PC-9 (cell line): ENCODE measurements around the gene IL1RL1. TPM values are rescaled to one million over a fixed set of nuclear protein-coding genes. Genes with fewer than 3 reads are reported as not detected.

Source experiments
- BruUV-seq: library from RNA; stranded (reverse); fragments of 400-500 nt; replicated peaks from 2 replicates; lab custom pipeline; 2021; lab: Mats Ljungman, UMichigan
- CTCF ChIA-PET: fragments of 300-600 bp; sonication (Branson Sonifier 250); formaldehyde crosslinking; loops from one replicate; lab custom pipeline; 2022; ENCODE audit warnings: antibody characterized with exemption; lab: Charles Lee
- POLR2A ChIA-PET: fragments of 300-600 bp; sonication (Branson Sonifier 250); formaldehyde crosslinking; loops from one replicate; lab custom pipeline; 2022; ENCODE audit warnings: antibody characterized with exemption; ENCODE audit not compliant: unreplicated experiment; lab: Charles Lee
- DNase-seq, 2 experiments: peaks; one replicate each; pipeline versions ENCODE4 v3.0.0 to v3.0.0-alpha.2; 2015 to 2022; ENCODE audit warnings: mixed read lengths in 1 of 2
- H2AFZ ChIP-seq: fragments of 200-600 bp; sonication (generic); 2 replicates; pipeline ENCODE4 v1.8.1; 2017; ENCODE audit warnings: antibody characterized with exemption
- H3F3A ChIP-seq: fragments of 200-600 bp; sonication (generic); 2 replicates; pipeline ENCODE4 v1.8.1; 2017; ENCODE audit warnings: antibody characterized with exemption, mild to moderate bottlenecking, low read depth; ENCODE audit not compliant: insufficient read depth
- H3K27ac ChIP-seq: fragments of 200-600 bp; sonication (generic); 2 replicates; pipeline ENCODE4 v1.6.1; 2016; ENCODE audit warnings: mixed run types
- H3K27me3 ChIP-seq: fragments of 200-600 bp; sonication (generic); 2 replicates; pipeline ENCODE4 v1.6.1; 2016; ENCODE audit warnings: low read depth, mixed run types; ENCODE audit not compliant: insufficient read depth
- H3K36me3 ChIP-seq: fragments of 200-600 bp; sonication (generic); 2 replicates; pipeline ENCODE4 v1.6.1; 2016; ENCODE audit warnings: low read depth, mixed run types
- H3K4me1 ChIP-seq: fragments of 200-600 bp; sonication (generic); replicated peaks from 2 replicates; pipeline ENCODE4 v1.6.1; 2016; ENCODE audit warnings: mixed run types; ENCODE audit not compliant: insufficient read depth
- H3K4me2 ChIP-seq: fragments of 200-600 bp; sonication (generic); 2 replicates; pipeline ENCODE4 v1.6.1; 2017; ENCODE audit warnings: mixed run types
- H3K4me3 ChIP-seq: fragments of 200-600 bp; sonication (generic); 2 replicates; pipeline ENCODE4 v1.6.1; 2016; ENCODE audit warnings: mixed run types
- H3K79me2 ChIP-seq: fragments of 200-600 bp; sonication (generic); 2 replicates; pipeline ENCODE4 v1.6.1; 2017; ENCODE audit warnings: low read depth, mixed run types
- H3K9me2 ChIP-seq: fragments of 200-600 bp; sonication (generic); 2 replicates; pipeline ENCODE4 v1.8.1; 2017; ENCODE audit warnings: mild to moderate bottlenecking; ENCODE audit not compliant: insufficient read depth
- H3K9me3 ChIP-seq: fragments of 200-600 bp; sonication (generic); 2 replicates; pipeline ENCODE4 v1.8.1; 2016; ENCODE audit warnings: low read depth; ENCODE audit not compliant: insufficient read depth
- H4K20me1 ChIP-seq: fragments of 200-600 bp; sonication (generic); 2 replicates; pipeline ENCODE4 v1.8.1; 2017; ENCODE audit not compliant: insufficient read depth
- CTCF ChIP-seq: fragments of 200-600 bp; sonication (generic); conservative IDR thresholded peaks from 2 replicates; pipeline ENCODE4 v1.6.1; 2017; ENCODE audit warnings: mixed run types, antibody characterized with exemption, mild to moderate bottlenecking, moderate library complexity
- EZH2 ChIP-seq: fragments of 200-600 bp; sonication (generic); IDR thresholded peaks from 2 replicates; pipeline ENCODE4 v1.8.0; 2017; ENCODE audit warnings: antibody characterized with exemption, low read depth
- intact Hi-C: fragments of 100-400 bp; cut with micrococcal nuclease; formaldehyde crosslinking; loops from one replicate; pipeline ENCODE4 v1.10.0; 2022; ENCODE audit not compliant: unreplicated experiment
- total RNA-seq: library from RNA; stranded (reverse); gene quantifications from 2 replicates; pipeline ENCODE4 v1.2.3, GENCODE V29; 2021

IL1RL1 gene
- total RNA-seq, 1 experiment from 2014 or later: 1.7 TPM

GRCh38 chr2:102399499-102400141 lies 88.3 kb downstream of the IL1RL1 start:
- Histone ChIP-seq H3F3A (no peaks in the 10 kb centered on the region), H3K9me3 (no peaks in the 10 kb centered on the region), H4K20me1 (no peaks in the 10 kb centered on the region), H2AFZ (no peak overlapping the region), H3K27ac (no peak overlapping the region), H3K36me3 (no peaks in the 10 kb centered on the region), H3K4me1 (no peaks in the 10 kb centered on the region), H3K9me2 (0 out of 2 replicates have a peak, but pooled peaks cover 3% of the 10 kb centered on the region), H3K79me2 (no peaks in the 10 kb centered on the region), H3K4me2 (no peak overlapping the region), H3K27me3 (no peaks in the 10 kb centered on the region), H3K4me3 (no peak overlapping the region)
- intact Hi-C loops: no loop called here
- TF ChIP-seq EZH2 (no peak), CTCF (no peak)
- peak in 1 of 2 experiments; percentile 17 for DNase-seq
- CTCF ChIA-PET: interaction anchor here (1.3 kb wide), 1 partner anchor 516 kb away, joined by 3 read pairs; no protein-coding TSS in a partner anchor
- BruUV-seq: no TSS peak
- POLR2A ChIA-PET: interaction anchor here (0.6 kb wide), 1 partner anchor 271 kb away, joined by 5 read pairs; no protein-coding TSS in a partner anchor

- POLR2A ChIA-PET: no interaction called here
- CTCF ChIA-PET: no interaction called here
- TF ChIP-seq CTCF: no peak
- TF ChIP-seq EZH2: no peak
Measured at GRCh38 chr2:102401456-102401855, 90.1 kb downstream of the IL1RL1 start.

More at GRCh38 chr2:102401456-102401855, 90.1 kb downstream of the IL1RL1 start:
- no peaks in the 10 kb centered on the region for H3K36me3 ChIP-seq
- H3K4me1 ChIP-seq: no peaks in the 10 kb centered on the region
- no peaks in the 10 kb centered on the region for H4K20me1 ChIP-seq
- no peak overlapping the region for H3K4me2 ChIP-seq
- no peak overlapping the region for H3K27ac ChIP-seq
- H2AFZ ChIP-seq: no peak overlapping the region
- H3K4me3 ChIP-seq: no peak overlapping the region
- BruUV-seq: no TSS peak
- DNase-seq: no peak
- no peaks in the 10 kb centered on the region for H3K9me2 ChIP-seq
- no peaks in the 10 kb centered on the region for H3F3A ChIP-seq
- intact Hi-C loops: no loop called here
- peaks cover 3% of the 10 kb centered on the region; the same call in 1 of the 2 replicates for H3K9me3 ChIP-seq
- no peaks in the 10 kb centered on the region for H3K27me3 ChIP-seq
- H3K79me2 ChIP-seq: no peaks in the 10 kb centered on the region

Other genes with a start within 250 kb of the IL1RL1 start
- 5.0 and 6.5 TPM in 2 replicates for gene IL1R1, start 168.8 kb upstream of the IL1RL1 start, total RNA-seq
- gene IL1RL2, start 124.5 kb upstream of the IL1RL1 start, total RNA-seq: 1.2 and 1.9 TPM in 2 replicates
- gene IL18R1, start 44.2 kb downstream of the IL1RL1 start, total RNA-seq: 1.9 and 3.4 TPM in 2 replicates
- not detected in 2 replicates for gene IL18RAP, start 111.6 kb downstream of the IL1RL1 start, total RNA-seq
- 0.85 and 1.1 TPM in 2 replicates for gene SLC9A4, start 161.7 kb downstream of the IL1RL1 start, total RNA-seq